DOHH2 (cell line): ENCODE results near the gene HDAC3.

Source experiments
- H3F3A ChIP-seq: fragments of 200-600 bp; sonication (generic), shearing (Covaris generic); 2 replicates; pipeline ENCODE4 v1.6.0; 2016; ENCODE audit warnings: antibody characterized with exemption, mild to moderate bottlenecking; ENCODE audit not compliant: control insufficient read depth, insufficient read depth
- H3K27ac ChIP-seq: fragments of 200-600 bp; sonication (generic); 2 replicates; pipeline ENCODE4 v1.5.1; 2014; ENCODE audit warnings: low read depth, mild to moderate bottlenecking, low read length, moderate library complexity
- H3K27me3 ChIP-seq: fragments of 200-600 bp; sonication (generic); 2 replicates; pipeline ENCODE4 v1.6.1; 2014; ENCODE audit warnings: mild to moderate bottlenecking, low read length, mixed read lengths; ENCODE audit not compliant: control insufficient read depth
- H3K36me3 ChIP-seq: fragments of 200-600 bp; sonication (generic); 2 replicates; pipeline ENCODE4 v1.6.1; 2014; ENCODE audit warnings: mild to moderate bottlenecking, low read length, moderate library complexity, mixed read lengths; ENCODE audit not compliant: control insufficient read depth
- H3K4me1 ChIP-seq: fragments of 200-600 bp; sonication (generic); 2 replicates; pipeline ENCODE4 v1.6.1; 2014; ENCODE audit warnings: mild to moderate bottlenecking, low read length, mixed read lengths; ENCODE audit not compliant: control insufficient read depth
- H3K4me2 ChIP-seq: fragments of 200-600 bp; sonication (generic); 2 replicates; pipeline ENCODE4 v1.6.0; 2014; ENCODE audit warnings: mild to moderate bottlenecking, low read length, moderate library complexity
- H3K4me3 ChIP-seq: fragments of 200-600 bp; sonication (generic); 2 replicates; pipeline ENCODE4 v1.5.1; 2014; ENCODE audit warnings: mild to moderate bottlenecking, low read length, mixed read lengths
- H3K79me2 ChIP-seq: fragments of 200-600 bp; sonication (generic); 2 replicates; pipeline ENCODE4 v1.6.1; 2014; ENCODE audit warnings: mild to moderate bottlenecking, low read length, mixed read lengths; ENCODE audit not compliant: control insufficient read depth
- H3K9me2 ChIP-seq: fragments of 200-600 bp; sonication (generic); replicated peaks from 2 replicates; pipeline ENCODE4 v1.6.1; 2014; ENCODE audit warnings: mild to moderate bottlenecking, low read length, mixed read lengths; ENCODE audit not compliant: control insufficient read depth
- H3K9me3 ChIP-seq: fragments of 200-600 bp; sonication (generic); 2 replicates; pipeline ENCODE4 v1.6.1; 2014; ENCODE audit warnings: antibody characterized with exemption, low read length, mixed read lengths; ENCODE audit not compliant: control insufficient read depth, insufficient read depth
- H4K20me1 ChIP-seq: fragments of 200-600 bp; sonication (generic); 2 replicates; pipeline ENCODE4 v1.6.0; 2014; ENCODE audit warnings: low read depth, mild to moderate bottlenecking, antibody characterized with exemption, low read length, moderate library complexity; ENCODE audit not compliant: control insufficient read depth, insufficient read depth
- EZH2phosphoT487 ChIP-seq: fragments of 200-600 bp; sonication (generic); IDR thresholded peaks from 2 replicates; pipeline ENCODE4 v1.6.1; 2017; ENCODE audit warnings: borderline replicate concordance, mild to moderate bottlenecking, antibody characterized with exemption, low read length, moderate library complexity, mixed read lengths
- TF ChIP-seq, protein P1 (sequence below): fragments of 200-600 bp; sonication (generic); IDR thresholded peaks from one replicate; pipeline ENCODE4 v1.5.1; 2014; ENCODE audit warnings: antibody characterized with exemption, mild to moderate bottlenecking, low read depth, low read length; ENCODE audit not compliant: poor library complexity, severe bottlenecking

Gene HDAC3

DNA sequence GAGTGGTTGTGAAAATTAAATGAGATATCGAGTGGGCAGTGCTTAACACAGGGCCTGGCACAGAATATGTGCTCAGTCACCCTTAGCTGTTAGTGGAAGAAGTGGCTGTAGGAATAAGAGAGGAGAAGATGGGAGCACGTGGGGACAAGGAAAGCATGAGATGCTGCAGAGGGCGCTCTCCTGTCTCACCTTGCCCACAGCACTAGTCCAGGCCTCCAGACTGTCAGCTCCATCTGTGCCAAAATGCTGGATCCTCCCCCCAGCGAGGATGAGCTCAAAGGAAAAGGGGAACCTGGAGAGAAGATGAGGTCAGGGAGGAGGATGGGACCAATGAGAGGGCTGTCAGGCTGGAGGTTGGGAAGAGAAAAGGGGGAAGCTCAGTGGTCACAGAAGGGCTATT is 32.9 kb upstream of the HDAC3 start:
- H4K20me1 ChIP-seq: no peaks in the 10 kb centered on the region
- H3F3A ChIP-seq: no peaks in the 10 kb centered on the region; the same call in 1 of the 2 replicates
- no peak overlapping the region for H3K27ac ChIP-seq
- peaks cover 5% of the 10 kb centered on the region for H3K4me1 ChIP-seq
- H3K9me2 ChIP-seq: no peaks in the 10 kb centered on the region
- no peaks in the 10 kb centered on the region for H3K9me3 ChIP-seq
- no peaks in the 10 kb centered on the region for H3K79me2 ChIP-seq
- H3K4me2 ChIP-seq: no peak overlapping the region
- no peak for TF ChIP-seq EZH2phosphoT487
- TF ChIP-seq, protein P1, sequence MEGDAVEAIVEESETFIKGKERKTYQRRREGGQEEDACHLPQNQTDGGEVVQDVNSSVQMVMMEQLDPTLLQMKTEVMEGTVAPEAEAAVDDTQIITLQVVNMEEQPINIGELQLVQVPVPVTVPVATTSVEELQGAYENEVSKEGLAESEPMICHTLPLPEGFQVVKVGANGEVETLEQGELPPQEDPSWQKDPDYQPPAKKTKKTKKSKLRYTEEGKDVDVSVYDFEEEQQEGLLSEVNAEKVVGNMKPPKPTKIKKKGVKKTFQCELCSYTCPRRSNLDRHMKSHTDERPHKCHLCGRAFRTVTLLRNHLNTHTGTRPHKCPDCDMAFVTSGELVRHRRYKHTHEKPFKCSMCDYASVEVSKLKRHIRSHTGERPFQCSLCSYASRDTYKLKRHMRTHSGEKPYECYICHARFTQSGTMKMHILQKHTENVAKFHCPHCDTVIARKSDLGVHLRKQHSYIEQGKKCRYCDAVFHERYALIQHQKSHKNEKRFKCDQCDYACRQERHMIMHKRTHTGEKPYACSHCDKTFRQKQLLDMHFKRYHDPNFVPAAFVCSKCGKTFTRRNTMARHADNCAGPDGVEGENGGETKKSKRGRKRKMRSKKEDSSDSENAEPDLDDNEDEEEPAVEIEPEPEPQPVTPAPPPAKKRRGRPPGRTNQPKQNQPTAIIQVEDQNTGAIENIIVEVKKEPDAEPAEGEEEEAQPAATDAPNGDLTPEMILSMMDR: peak; percentile 38
- no peaks in the 10 kb centered on the region for H3K36me3 ChIP-seq
- no peaks in the 10 kb centered on the region for H3K27me3 ChIP-seq
- H3K4me3 ChIP-seq: no peak overlapping the region

DNA sequence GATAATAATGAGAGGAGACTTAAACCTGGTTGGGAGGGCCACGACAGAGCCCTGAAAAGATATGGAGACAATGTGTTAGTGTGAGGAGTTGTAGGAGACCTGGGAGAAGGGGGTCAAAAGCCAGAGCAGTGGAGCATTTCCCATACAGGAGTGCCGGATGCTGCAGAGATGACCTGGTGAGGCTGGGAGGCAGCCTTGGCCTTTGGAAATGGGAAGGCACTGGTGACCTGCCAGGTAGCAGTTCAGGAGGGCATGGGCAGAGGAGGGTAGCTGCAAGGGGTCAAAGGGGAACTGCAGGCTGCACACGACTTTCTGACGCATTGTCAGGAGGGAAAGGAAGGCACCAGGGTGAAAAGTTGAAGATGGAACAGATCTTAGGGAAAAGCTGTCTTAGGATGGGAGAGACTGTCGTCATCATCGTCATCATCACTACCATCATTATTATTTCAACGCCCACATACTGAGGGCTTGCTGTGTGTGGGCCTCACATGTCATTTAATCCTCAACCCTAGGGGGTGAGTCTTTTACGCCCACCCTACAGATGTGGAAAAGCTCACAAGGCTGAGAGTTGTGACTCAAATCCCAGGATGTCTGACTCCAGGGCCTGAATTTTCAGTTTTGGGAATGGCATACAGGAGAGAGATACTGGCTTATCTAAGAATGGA is 32.1 kb upstream of the HDAC3 start:
- Histone ChIP-seq H3K4me1 (peaks cover 5% of the 10 kb centered on the region), H3K27ac (no peak overlapping the region), H3F3A (no peaks in the 10 kb centered on the region; the same call in 1 of the 2 replicates), H3K79me2 (no peaks in the 10 kb centered on the region), H3K9me3 (no peaks in the 10 kb centered on the region), H3K27me3 (no peaks in the 10 kb centered on the region), H3K9me2 (no peaks in the 10 kb centered on the region), H4K20me1 (no peaks in the 10 kb centered on the region), H3K36me3 (no peaks in the 10 kb centered on the region), H3K4me3 (no peak overlapping the region), H3K4me2 (no peak overlapping the region)
- TF ChIP-seq, protein P1: no peak
- no peak for TF ChIP-seq EZH2phosphoT487

DNA sequence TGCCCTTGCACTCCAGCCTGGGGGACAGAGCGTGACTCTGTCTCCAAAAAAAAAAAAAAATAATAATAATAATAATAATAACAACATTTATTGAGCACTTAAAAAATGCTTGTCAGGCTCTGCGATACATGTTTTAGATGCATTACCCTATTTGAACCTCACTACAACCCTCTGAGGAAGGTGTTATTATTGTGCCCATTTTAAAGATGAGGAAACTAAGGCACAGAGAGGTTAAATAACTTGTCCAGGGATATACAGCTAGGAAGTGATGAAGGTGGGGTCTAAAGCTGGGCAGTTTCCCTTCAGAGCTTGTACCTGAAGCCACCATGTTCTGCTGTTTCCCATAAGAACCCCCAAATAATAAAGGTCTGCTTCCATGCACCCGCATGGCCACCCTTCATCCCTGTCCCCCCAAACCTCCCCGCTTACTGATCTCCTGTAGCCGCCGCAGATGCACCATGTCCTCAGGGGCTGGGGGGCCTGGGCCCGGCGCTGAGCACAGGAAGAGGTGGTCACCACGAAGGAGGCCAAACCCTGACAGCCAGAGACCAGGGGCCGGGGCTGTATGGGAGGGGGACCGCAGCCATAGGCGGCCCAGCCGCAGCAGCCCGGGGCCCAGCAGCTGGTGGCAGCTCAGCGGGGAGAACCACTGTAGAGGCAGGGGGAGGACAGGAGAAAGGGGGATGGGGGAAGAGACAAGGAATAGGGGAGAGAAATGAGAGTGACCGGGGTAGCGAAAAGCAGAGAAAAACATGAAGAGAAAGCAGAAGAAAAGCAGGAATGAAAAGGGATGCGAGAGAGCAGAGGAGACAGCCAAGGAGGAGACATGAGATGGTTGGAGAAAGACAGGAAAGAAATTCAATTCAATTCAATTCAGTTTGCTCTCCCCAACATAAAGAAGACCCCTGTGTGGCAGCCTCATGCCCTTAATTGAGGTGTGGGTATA is 29.6 kb upstream of the HDAC3 start:
- no peaks in the 10 kb centered on the region; the same call in 1 of the 2 replicates for H3K27me3 ChIP-seq
- H3K4me2 ChIP-seq: no peak overlapping the region
- peaks cover 5% of the 10 kb centered on the region for H3K4me1 ChIP-seq
- H3K27ac ChIP-seq: no peak overlapping the region
- H4K20me1 ChIP-seq: no peaks in the 10 kb centered on the region
- H3K9me2 ChIP-seq: no peaks in the 10 kb centered on the region
- H3K9me3 ChIP-seq: no peaks in the 10 kb centered on the region
- no peaks in the 10 kb centered on the region for H3K36me3 ChIP-seq
- no peaks in the 10 kb centered on the region for H3K79me2 ChIP-seq
- H3K4me3 ChIP-seq: no peak overlapping the region
- TF ChIP-seq EZH2phosphoT487: no peak
- TF ChIP-seq, protein P1: no peak
- no peaks in the 10 kb centered on the region; the same call in 1 of the 2 replicates for H3F3A ChIP-seq
